K562 (cell line): ENCODE results near the gene FMO5. TPM values are rescaled to one million over a fixed set of nuclear protein-coding genes. Genes with fewer than 3 reads are reported as not detected.

Source experiments
- ATAC-seq: fragments of 200-7000 bp; cut with Tn5 transposase; 3 replicates; pipeline ENCODE4 v1.9.1; 2020; ENCODE audit warnings: moderate library complexity
- BruUV-seq: library from RNA; stranded (reverse); fragments of 400-500 nt; replicated peaks from 2 replicates; lab custom pipeline; 2021; lab: Mats Ljungman, UMichigan
- CTCF ChIA-PET: fragments of 300-600 bp; formaldehyde crosslinking; extraction: SDS; loops from one replicate; lab custom pipeline; 2021; ENCODE audit warnings: low intra/inter-chr PET ratio; lab: Yijun Ruan, JAX
- POLR2A ChIA-PET: fragments of 300-600, 350-650 bp; sonication (Branson Sonifier 250); formaldehyde crosslinking; extraction: SDS; loops from one replicate; lab custom pipeline; 2021; ENCODE audit warnings: antibody characterized with exemption, inconsistent platforms; lab: Yijun Ruan, JAX
- DNase-seq, 4 experiments: peaks; one replicate each; pipeline versions ENCODE4 v3.0.0 to v3.0.0-alpha.2; 2011 to 2018; ENCODE audit warnings: low spot score in 3 of 4, mixed read lengths in 3 of 4; ENCODE audit errors: extremely low read depth in 1 of 4
- FAIRE-seq: peaks from 2 replicates; lab custom pipeline; 2011; peaks lifted over from hg19 to GRCh38; lab: Jason Lieb, UNC
- H2AFZ ChIP-seq: 2 replicates; pipeline ENCODE4 v1.6.0; 2011; ENCODE audit warnings: low read depth, low read length, control low read depth, inconsistent platforms
- H3K27ac ChIP-seq: fragments of 200-600 bp; 3 replicates; pipeline ENCODE4 v1.8.0; 2011; ENCODE audit warnings: low read depth, mild to moderate bottlenecking, control low read depth, inconsistent platforms, low read length, moderate library complexity, mixed read lengths; ENCODE audit errors: extremely low read depth
- H3K27me3 ChIP-seq, 2 experiments: fragments of 300-600 bp in 1 of 2; 2 replicates in 1 of 2; 3 replicates in 1 of 2; pipeline versions ENCODE4 v1.6.0 to v1.8.0; 2011; ENCODE audit warnings: inconsistent platforms in 2 of 2, low read length in 2 of 2, mild to moderate bottlenecking in 1 of 2, mixed read lengths in 1 of 2, moderate library complexity in 1 of 2; ENCODE audit not compliant: control insufficient read depth in 2 of 2, insufficient read depth in 2 of 2
- H3K36me3 ChIP-seq: fragments of 300-600 bp; 3 replicates; pipeline ENCODE4 v1.8.0; 2011; ENCODE audit warnings: mild to moderate bottlenecking, low read length, inconsistent platforms; ENCODE audit not compliant: control insufficient read depth, insufficient read depth
- H3K4me1 ChIP-seq, 2 experiments: fragments of 200-600 bp in 1 of 2; replicated peaks in 1 of 2; 2 replicates in 1 of 2; 3 replicates in 1 of 2; pipeline versions ENCODE4 v1.5.1 to v1.8.0; 2011; ENCODE audit warnings: inconsistent platforms in 2 of 2, low read length in 2 of 2, mild to moderate bottlenecking in 1 of 2, mixed read lengths in 1 of 2, moderate library complexity in 1 of 2; ENCODE audit not compliant: control insufficient read depth in 2 of 2, insufficient read depth in 2 of 2
- H3K4me2 ChIP-seq: 2 replicates; pipeline ENCODE4 v1.6.1; 2011; ENCODE audit warnings: low read length, control low read depth, inconsistent platforms, mixed read lengths; ENCODE audit not compliant: insufficient read depth
- H3K4me3 ChIP-seq: fragments of 200-600 bp; sonication (generic), shearing (Covaris generic); 2 replicates; pipeline ENCODE4 v1.5.1; 2016; ENCODE audit warnings: control low read depth, inconsistent platforms
- H3K79me2 ChIP-seq: fragments of 200-600 bp; 3 replicates; pipeline ENCODE4 v1.8.0; 2011; ENCODE audit warnings: low read length, inconsistent platforms; ENCODE audit not compliant: control insufficient read depth, insufficient read depth
- H3K9ac ChIP-seq, 2 experiments: 2 replicates each; pipeline versions ENCODE4 v1.6.0 to v1.6.1; 2011; ENCODE audit warnings: low read depth in 2 of 2, low read length in 2 of 2, control low read depth in 1 of 2, inconsistent platforms in 1 of 2, mild to moderate bottlenecking in 1 of 2, mixed read lengths in 1 of 2; ENCODE audit not compliant: insufficient read depth in 1 of 2
- H3K9me1 ChIP-seq: one replicate; pipeline ENCODE4 v1.6.0; 2011; ENCODE audit warnings: inconsistent platforms, mild to moderate bottlenecking, low read length, moderate library complexity; ENCODE audit not compliant: control insufficient read depth, insufficient read depth
- H3K9me3 ChIP-seq: replicated peaks from 2 replicates; pipeline ENCODE4 v1.5.1; 2011; ENCODE audit warnings: low read depth, low read length, inconsistent platforms; ENCODE audit not compliant: control insufficient read depth, insufficient read depth
- H4K20me1 ChIP-seq: replicated peaks from 2 replicates; pipeline ENCODE4 v1.6.1; 2011; ENCODE audit warnings: low read length, inconsistent platforms, mixed read lengths; ENCODE audit not compliant: control insufficient read depth, insufficient read depth
- CHD1 ChIP-seq: fragments of 200-600 bp; sonication (generic); IDR thresholded peaks from one replicate; pipeline ENCODE4 v1.6.1; 2012; ENCODE audit warnings: mild to moderate bottlenecking, moderate library complexity, low read length, inconsistent platforms
- GTF2E2 ChIP-seq: fragments of 200-800 bp; sonication (Bioruptor generic); IDR thresholded peaks from 2 replicates; pipeline ENCODE4 v1.6.1; 2016; ENCODE audit warnings: missing genetic modification characterization, missing compliant biosample characterization
- HES1 ChIP-seq: fragments of 450-650 bp; IDR thresholded peaks from 2 replicates; pipeline ENCODE4 v1.6.1; 2016; ENCODE audit warnings: low read depth, mild to moderate bottlenecking, moderate library complexity
- HEY1 ChIP-seq: fragments of 250-450 bp; sonication (Bioruptor Pico); IDR thresholded peaks from 2 replicates; pipeline ENCODE4 v1.5.0; 2020; ENCODE audit warnings: mild to moderate bottlenecking, moderate library complexity, borderline replicate concordance
- PHF8 ChIP-seq: fragments of 200-600 bp; sonication (generic); IDR thresholded peaks from 2 replicates; pipeline ENCODE4 v1.6.1; 2012; ENCODE audit warnings: mixed run types, mild to moderate bottlenecking, inconsistent platforms, low read length, moderate library complexity, borderline replicate concordance
- POLR2AphosphoS2 ChIP-seq: IDR thresholded peaks from 2 replicates; pipeline ENCODE4 v1.6.1; 2012; ENCODE audit warnings: low read length, improper control_type of control experiment
- SAP30 ChIP-seq: fragments of 200-600 bp; sonication (generic); IDR thresholded peaks from 2 replicates; pipeline ENCODE4 v1.6.1; 2012; ENCODE audit warnings: borderline replicate concordance, low read depth, mild to moderate bottlenecking, moderate library complexity, low read length, control low read depth, inconsistent platforms; ENCODE audit not compliant: insufficient read depth, poor library complexity, severe bottlenecking
- SIN3A ChIP-seq, 2 experiments: fragments of 150-350 bp in 1 of 2; IDR thresholded peaks; 2 replicates each; pipeline ENCODE4 v1.6.1; 2011 to 2016; ENCODE audit warnings: borderline replicate concordance in 2 of 2, low read depth in 2 of 2, low read length in 2 of 2, mild to moderate bottlenecking in 2 of 2, moderate library complexity in 2 of 2; ENCODE audit not compliant: control insufficient read depth in 1 of 2
- SMARCB1 ChIP-seq: IDR thresholded peaks from 2 replicates; pipeline ENCODE4 v1.6.1; 2011; ENCODE audit warnings: improper control_type of control experiment, low read depth; ENCODE audit not compliant: insufficient read length
- SP1 ChIP-seq: sonication (generic); formaldehyde crosslinking; IDR thresholded peaks from 2 replicates; pipeline ENCODE4 v1.8.1; 2022; ENCODE audit warnings: mild to moderate bottlenecking, missing genetic modification reagents
- YY1 ChIP-seq, 3 experiments: IDR thresholded peaks; 2 replicates each; pipeline ENCODE4 v1.6.1; 2011; ENCODE audit warnings: low read length in 2 of 3, mild to moderate bottlenecking in 2 of 3, moderate library complexity in 2 of 3, borderline replicate concordance in 1 of 3, control low read depth in 1 of 3, low read depth in 1 of 3; ENCODE audit not compliant: insufficient read depth in 3 of 3, insufficient replicate concordance in 2 of 3, control insufficient read depth in 1 of 3, insufficient read length in 1 of 3; ENCODE audit errors: extremely low read depth in 1 of 3
- ZC3H4 ChIP-seq: sonication (generic); formaldehyde crosslinking; IDR thresholded peaks from 2 replicates; pipeline ENCODE4 v1.9.0; 2021; ENCODE audit warnings: missing genetic modification reagents, borderline replicate concordance
- ZNF263 ChIP-seq: sonication (generic); formaldehyde crosslinking; IDR thresholded peaks from 2 replicates; pipeline ENCODE4 v1.8.0; 2022; ENCODE audit warnings: mild to moderate bottlenecking, missing genetic modification reagents, borderline replicate concordance
- WGBS: fragments of 100-300 bp; shearing (Covaris generic); methylation state at CpG from one replicate; pipeline ENCODE4 v1.1.6; 2016; ENCODE audit warnings: low coverage, mixed read lengths; ENCODE audit not compliant: insufficient coverage; ENCODE audit errors: missing lambda C conversion rate; 5-methylcytosine and 5-hydroxymethylcytosine counted together
- in situ Hi-C: fragments of 300-500 bp; cut with MboI; formaldehyde crosslinking; loops from 4 replicates; pipeline ENCODE4 v1.15.0; 2018; ENCODE audit warnings: inconsistent platforms, mixed read lengths
- intact Hi-C: fragments of 100-400 bp; cut with micrococcal nuclease; formaldehyde crosslinking; loops from 2 replicates; pipeline ENCODE4 v1.14.2; 2022
- polyA plus RNA-seq, 8 experiments: library from polyadenylated mRNA; depleted of rRNA in 4 of 8; stranded (reverse) in 5 of 8; unstranded in 3 of 8; fragments of >200 nt; fragmentation: Nextera tagmentation in 2 of 8; fragmentation: Illumina TruSeq in 1 of 8; extraction: Ambion mirVana in 2 of 8; extraction: Trizol in 1 of 8; gene quantifications; 2 replicates each; pipeline versions ENCODE4 v1.2.1 to v1.2.3, GENCODE V29; 2011 to 2014; ENCODE audit warnings: inconsistent platforms in 1 of 8, missing spikeins in 1 of 8
- total RNA-seq, 7 experiments: library from RNA; depleted of rRNA in 6 of 7; stranded (reverse); fragments of >200 nt in 6 of 7; fragmentation: Illumina TruSeq in 2 of 7; extraction: Trizol in 2 of 7; gene quantifications; 2 replicates each; pipeline versions ENCODE4 v1.2.1 to v1.2.3, GENCODE V29; 2011 to 2021; ENCODE audit warnings: low replicate concordance in 1 of 7
- TF ChIP-seq, protein P1 (sequence below), 3 experiments: fragments of 200-800 bp in 1 of 3; sonication (Bioruptor generic) in 1 of 3; sonication (generic) in 1 of 3; formaldehyde crosslinking in 1 of 3; IDR thresholded peaks; 2 replicates each; pipeline versions ENCODE4 v1.6.1 to v1.8.0; 2016 to 2022; ENCODE audit warnings: mild to moderate bottlenecking in 2 of 3, missing compliant biosample characterization in 2 of 3, missing genetic modification characterization in 2 of 3, missing genetic modification reagents in 1 of 3
- TF ChIP-seq, protein P2 (sequence below): fragments of 250-450 bp; sonication (Bioruptor Pico); IDR thresholded peaks from 2 replicates; pipeline ENCODE4 v1.8.0; 2022; ENCODE audit warnings: moderate library complexity, mild to moderate bottlenecking, inconsistent platforms

FMO5 gene
- total and polyA plus RNA-seq, 9 of the 15 experiments (the other 6 are each of a cell fraction or from before 2014, with no cell fraction given): 0.11 to 0.69 (median 0.19) TPM; not detected in 1

DNA sequence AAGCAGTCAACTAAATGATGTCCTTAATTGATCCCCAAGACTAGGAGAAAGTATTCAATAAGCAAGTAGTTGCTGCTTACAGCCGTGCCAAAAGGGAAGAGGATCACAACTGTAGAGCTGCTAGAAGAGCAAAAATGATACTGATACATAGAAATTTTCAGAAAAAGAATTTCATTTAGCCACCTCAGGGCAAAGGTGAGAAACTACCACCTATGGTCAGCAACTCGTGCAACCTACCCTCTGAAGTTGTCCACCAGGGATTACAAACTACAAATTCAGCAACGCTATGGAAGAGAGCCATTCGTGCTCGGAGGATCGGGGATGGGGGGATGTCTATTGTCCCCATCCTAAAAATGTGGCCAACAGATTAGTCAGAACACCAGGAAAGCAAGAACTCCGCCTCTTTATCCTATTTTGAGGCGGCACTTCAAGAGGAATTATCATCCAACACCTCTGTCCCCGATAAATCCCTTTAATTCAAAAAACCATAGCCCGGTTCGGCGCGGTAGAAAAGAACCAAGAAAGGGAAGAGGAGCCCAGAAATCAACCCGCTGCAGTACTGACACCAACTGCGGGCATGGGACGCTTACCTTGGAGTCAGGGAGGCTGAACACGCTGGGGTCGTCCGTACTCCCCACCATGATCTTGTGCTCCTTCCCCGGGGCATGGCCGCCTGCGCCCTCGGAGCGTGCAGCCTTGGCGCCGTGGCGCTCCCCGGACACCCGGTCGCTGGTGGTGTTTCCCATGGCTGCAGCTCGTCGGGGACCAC, 53.6 kb downstream of the FMO5 start:
- DNase-seq: peak; percentile 17 to 37 (median 30)
- in situ Hi-C loops: loop anchor here (5.0 kb wide), 1 partner anchor 56 kb away; the partner anchor contains the start of gene FMO5
- TF ChIP-seq SIN3A (IDR thresholded peaks at IDR 0.05; ENCODE audit: borderline replicate concordance in 2 of 2, control insufficient read depth in 1 of 2, low read depth in 2 of 2, low read length in 2 of 2) (peak in 1 of 2 experiments; percentile 13; a peak in 1 of 4 replicates), PHF8 (peak; percentile 56; the same call in 1 of the 2 replicates), YY1 (IDR thresholded peaks at IDR 0.05; ENCODE audit: borderline replicate concordance in 1 of 3, control insufficient read depth in 1 of 3, extremely low read depth in 1 of 3, insufficient read depth in 3 of 3, insufficient read length in 1 of 3, insufficient replicate concordance in 2 of 3, low read depth in 1 of 3, low read length in 2 of 3) (peak in 2 of 3 experiments; percentile 26 to 79), ZC3H4 (0 out of 2 replicates have a peak, but pooled peaks have one; percentile 44), SP1 (CRISPR knock-in tag) (no peak), HEY1 (CRISPR knock-in tag) (0 out of 2 replicates have a peak, but pooled peaks have one; percentile 8), SMARCB1 (peak; percentile 5), POLR2AphosphoS2 (no peak), HES1 (0 out of 2 replicates have a peak, but pooled peaks have one; percentile 26), CHD1 (peak; percentile 27), ZNF263 (peak; percentile 93), GTF2E2 (tag) (0 out of 2 replicates have a peak, but pooled peaks have one; percentile 20), SAP30 (peak; percentile 70)
- TF ChIP-seq, protein P1, sequence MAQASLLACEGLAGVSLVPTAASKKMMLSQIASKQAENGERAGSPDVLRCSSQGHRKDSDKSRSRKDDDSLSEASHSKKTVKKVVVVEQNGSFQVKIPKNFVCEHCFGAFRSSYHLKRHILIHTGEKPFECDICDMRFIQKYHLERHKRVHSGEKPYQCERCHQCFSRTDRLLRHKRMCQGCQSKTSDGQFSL (CRISPR knock-in tag; IDR thresholded peaks at IDR 0.05): no peak
- TF ChIP-seq, protein P1 (tag; IDR thresholded peaks at IDR 0.05): peak in 1 of 2 experiments; percentile 29; a peak in 1 of 4 replicates
- TF ChIP-seq, protein P2, sequence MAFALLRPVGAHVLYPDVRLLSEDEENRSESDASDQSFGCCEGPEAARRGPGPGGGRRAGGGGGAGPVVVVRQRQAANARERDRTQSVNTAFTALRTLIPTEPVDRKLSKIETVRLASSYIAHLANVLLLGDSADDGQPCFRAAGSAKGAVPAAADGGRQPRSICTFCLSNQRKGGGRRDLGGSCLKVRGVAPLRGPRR (CRISPR knock-in tag): no peak

More for the DNA sequence above, 53.6 kb downstream of the FMO5 start:
- intact Hi-C loops: loop anchor here (1.0 to 5.0 kb wide), 3 partner anchors 8 to 89 kb away; partner anchors contain the start of gene CHD1L
- Histone ChIP-seq H3K27ac (peak overlapping the region; percentile 76), H3K9me1 (no peaks in the 10 kb centered on the region), H4K20me1 (no peaks in the 10 kb centered on the region), H3K4me3 (peak overlapping the region; percentile 70), H3K36me3 (peaks cover 7% of the 10 kb centered on the region; the same call in 2 of the 3 replicates), H3K4me2 (peak overlapping the region; percentile 94), H3K9ac (peak overlapping the region; percentile 74 to 95), H3K4me1 (peaks cover 14% of the 10 kb centered on the region in 2 experiments), H3K79me2 (peaks cover 38% of the 10 kb centered on the region), H3K27me3 (no peaks in the 10 kb centered on the region), H3K9me3 (no peaks in the 10 kb centered on the region), H2AFZ (peak overlapping the region; percentile 79)
- FAIRE-seq: no peak
- WGBS: under 1% methylated on average over 30 of the region's 32 CpGs
- TSS peak; percentile 33 for BruUV-seq
- ChIA-PET CTCF (interaction anchor here (2.6 kb wide), 1 partner anchor 72 kb away, joined by 21 read pairs; the partner anchor contains the start of gene CHD1L), POLR2A (interaction anchor here (0.7 to 4.4 kb wide), 8 partner anchors 10 to 87 kb away, joined by 3 to 27 read pairs (median 4); no protein-coding TSS in a partner anchor)
- peak; percentile 17 for ATAC-seq
